WERI-Rb-1 (cell line): ENCODE measurements around the gene PLEKHH1.

Experiments
- DNase-seq: peaks from one replicate; pipeline ENCODE4 v3.0.0-alpha.2; 2020
- H3K27ac ChIP-seq: fragments of 250-450 bp; sonication (Bioruptor Pico); 2 replicates; pipeline ENCODE4 v1.5.1; 2020; ENCODE audit warnings: mild to moderate bottlenecking, moderate library complexity
- H3K27me3 ChIP-seq: fragments of 250-450 bp; sonication (Bioruptor Pico); 2 replicates; pipeline ENCODE4 v1.5.1; 2021; ENCODE audit warnings: mild to moderate bottlenecking, low read depth, moderate library complexity; ENCODE audit not compliant: insufficient read depth, severe bottlenecking
- H3K36me3 ChIP-seq: fragments of 250-450 bp; sonication (Bioruptor Pico); 2 replicates; pipeline ENCODE4 v1.5.1; 2020; ENCODE audit warnings: mild to moderate bottlenecking, moderate library complexity
- H3K4me3 ChIP-seq: 2 replicates; pipeline ENCODE4 v1.5.1; 2011; ENCODE audit warnings: low read depth, mild to moderate bottlenecking, control low read depth, low read length
- H3K9me3 ChIP-seq: fragments of 250-450 bp; sonication (Bioruptor Pico); 2 replicates; pipeline ENCODE4 v1.5.1; 2021; ENCODE audit warnings: mild to moderate bottlenecking, moderate library complexity; ENCODE audit not compliant: severe bottlenecking
- TF ChIP-seq, protein P1 (sequence below): IDR thresholded peaks from 2 replicates; pipeline ENCODE4 v1.5.1; 2011; ENCODE audit warnings: low read depth, mild to moderate bottlenecking, control low read depth, inconsistent platforms, low read length

Gene PLEKHH1

DNA sequence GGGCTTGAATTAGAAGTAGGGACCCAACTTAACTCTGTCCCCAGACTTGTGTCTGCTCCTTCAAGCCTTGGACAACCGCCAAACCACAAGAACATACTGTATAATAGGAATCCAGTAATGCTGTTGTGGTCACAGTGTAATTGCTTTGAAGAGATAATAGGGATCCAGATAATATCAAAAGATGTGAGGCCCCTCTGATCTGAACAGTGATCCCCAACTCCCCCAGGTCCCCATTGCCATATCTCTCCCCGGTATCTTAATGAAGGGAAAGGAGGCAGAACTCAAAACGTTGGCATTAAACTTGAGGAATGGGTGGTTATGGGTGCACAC lies 8.5 kb upstream of the PLEKHH1 start:
- Histone ChIP-seq H3K36me3 (no peaks in the 10 kb centered on the region), H3K27ac (no peak overlapping the region), H3K4me3 (no peak overlapping the region), H3K27me3 (no peaks in the 10 kb centered on the region), H3K9me3 (no peaks in the 10 kb centered on the region)
- no peak for DNase-seq
- TF ChIP-seq, protein P1, sequence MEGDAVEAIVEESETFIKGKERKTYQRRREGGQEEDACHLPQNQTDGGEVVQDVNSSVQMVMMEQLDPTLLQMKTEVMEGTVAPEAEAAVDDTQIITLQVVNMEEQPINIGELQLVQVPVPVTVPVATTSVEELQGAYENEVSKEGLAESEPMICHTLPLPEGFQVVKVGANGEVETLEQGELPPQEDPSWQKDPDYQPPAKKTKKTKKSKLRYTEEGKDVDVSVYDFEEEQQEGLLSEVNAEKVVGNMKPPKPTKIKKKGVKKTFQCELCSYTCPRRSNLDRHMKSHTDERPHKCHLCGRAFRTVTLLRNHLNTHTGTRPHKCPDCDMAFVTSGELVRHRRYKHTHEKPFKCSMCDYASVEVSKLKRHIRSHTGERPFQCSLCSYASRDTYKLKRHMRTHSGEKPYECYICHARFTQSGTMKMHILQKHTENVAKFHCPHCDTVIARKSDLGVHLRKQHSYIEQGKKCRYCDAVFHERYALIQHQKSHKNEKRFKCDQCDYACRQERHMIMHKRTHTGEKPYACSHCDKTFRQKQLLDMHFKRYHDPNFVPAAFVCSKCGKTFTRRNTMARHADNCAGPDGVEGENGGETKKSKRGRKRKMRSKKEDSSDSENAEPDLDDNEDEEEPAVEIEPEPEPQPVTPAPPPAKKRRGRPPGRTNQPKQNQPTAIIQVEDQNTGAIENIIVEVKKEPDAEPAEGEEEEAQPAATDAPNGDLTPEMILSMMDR = no peak

DNA sequence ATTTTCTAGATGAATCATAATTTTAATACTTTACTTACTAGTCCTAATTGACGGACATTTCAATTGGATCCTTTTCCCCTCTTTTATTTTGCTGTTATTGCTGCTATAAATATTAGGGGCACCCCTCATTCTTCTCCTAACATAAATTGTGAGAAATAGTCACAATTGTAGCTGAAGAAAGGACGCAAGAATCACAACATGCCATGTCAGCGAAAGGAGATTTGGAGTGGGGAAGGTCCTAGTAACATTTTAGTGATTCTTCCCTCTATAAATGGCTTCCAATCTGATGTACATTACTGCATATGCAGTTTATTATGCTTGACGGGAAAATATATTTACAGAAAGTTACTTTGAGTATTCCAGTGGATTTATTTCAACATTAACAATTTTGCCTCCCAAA lies 7.7 kb upstream of the PLEKHH1 start:
- Histone ChIP-seq H3K36me3 (no peaks in the 10 kb centered on the region), H3K4me3 (no peak overlapping the region), H3K27ac (no peak overlapping the region), H3K9me3 (no peaks in the 10 kb centered on the region), H3K27me3 (no peaks in the 10 kb centered on the region)
- no peak for DNase-seq
- TF ChIP-seq, protein P1 = no peak

DNA sequence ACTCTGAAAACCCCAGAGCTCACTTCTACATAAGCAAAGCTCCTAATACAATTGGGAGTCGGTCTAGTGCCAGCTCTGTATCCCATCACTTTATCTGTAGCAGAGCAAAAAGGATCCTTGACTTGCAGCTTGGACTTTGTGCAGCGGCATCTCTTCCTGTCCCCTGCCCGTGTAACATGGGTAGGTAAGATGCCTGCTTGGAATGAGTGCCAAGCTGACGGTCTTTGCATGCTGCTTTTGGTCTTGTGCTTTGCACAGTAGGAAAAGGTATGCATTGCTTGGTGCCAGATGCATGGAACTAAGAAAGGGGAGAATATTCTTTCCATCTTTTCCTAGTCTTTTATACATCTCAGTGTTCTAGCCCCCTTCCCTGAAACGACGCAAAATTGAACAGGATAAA lies 6.9 kb upstream of the PLEKHH1 start:
- H3K27me3 ChIP-seq = no peaks in the 10 kb centered on the region
- no peak overlapping the region for H3K27ac ChIP-seq

DNA sequence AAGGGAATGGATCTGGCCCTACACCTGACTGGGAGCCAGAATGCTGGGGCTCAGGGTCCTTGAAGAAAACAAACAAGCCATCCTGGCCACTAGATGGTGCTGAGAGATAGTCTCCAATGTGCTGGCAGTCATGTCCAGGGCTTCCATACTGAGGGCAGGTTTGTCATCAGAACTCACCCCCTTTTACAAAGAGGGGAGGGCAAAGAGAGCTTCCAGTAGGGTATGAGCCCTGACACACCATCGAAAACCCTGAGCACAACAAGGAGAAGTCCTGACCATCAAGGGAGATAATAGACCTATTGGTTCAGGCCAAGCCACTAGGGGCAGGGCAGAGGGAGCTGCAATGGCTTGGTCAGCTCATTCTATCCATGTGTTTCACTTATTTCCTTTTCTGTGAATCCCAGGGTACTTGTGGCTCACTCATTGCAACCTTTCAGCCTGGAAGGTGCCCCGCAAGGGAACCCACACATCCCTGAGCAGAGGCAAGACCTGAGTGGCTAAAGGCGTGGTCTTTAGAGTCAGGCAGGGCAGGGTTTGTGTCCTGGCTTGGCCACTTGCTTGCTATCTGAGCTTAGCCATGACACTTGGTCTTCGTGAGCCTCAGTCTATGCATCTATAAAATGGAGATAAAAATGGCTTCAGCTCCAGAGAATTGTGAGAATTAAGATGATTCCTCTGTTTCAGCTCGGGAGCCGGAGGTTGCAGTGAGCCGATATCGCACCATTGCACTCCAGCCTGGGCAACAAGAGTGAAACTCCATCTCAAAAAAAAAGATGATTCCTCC lies 6.2 kb upstream of the PLEKHH1 start:
- Histone ChIP-seq H3K27ac (no peak overlapping the region), H3K36me3 (no peaks in the 10 kb centered on the region), H3K9me3 (no peaks in the 10 kb centered on the region), H3K27me3 (no peaks in the 10 kb centered on the region), H3K4me3 (no peak overlapping the region)
- TF ChIP-seq, protein P1 = peak; percentile 65
- DNase-seq = peak; percentile 61

More for the DNA sequence above, 6.9 kb upstream of the PLEKHH1 start:
- Histone ChIP-seq H3K4me3 (no peak overlapping the region), H3K36me3 (no peaks in the 10 kb centered on the region), H3K9me3 (no peaks in the 10 kb centered on the region)
- no peak for DNase-seq
- TF ChIP-seq, protein P1 = no peak

DNA sequence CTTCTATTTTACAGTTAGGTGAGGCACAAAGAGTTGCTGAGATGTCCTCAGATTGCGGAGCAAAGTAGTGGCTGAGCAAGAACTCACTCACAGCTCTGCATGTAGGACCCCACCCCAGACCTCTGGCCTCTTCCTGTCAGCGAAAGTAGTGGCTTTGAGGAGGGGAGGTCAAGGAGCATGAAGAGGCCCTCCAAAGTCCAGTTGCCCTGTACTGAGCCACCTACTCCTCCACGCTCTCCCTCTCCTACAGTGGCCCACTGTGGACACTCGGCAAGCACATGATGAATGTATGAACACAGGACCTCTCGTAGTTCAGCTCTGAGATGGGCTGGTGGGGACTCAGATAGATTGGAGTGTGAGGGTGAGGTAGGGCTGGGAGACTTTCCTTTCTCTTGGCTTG lies 5.3 kb upstream of the PLEKHH1 start:
- no peak overlapping the region for H3K27ac ChIP-seq
- no peak overlapping the region for H3K4me3 ChIP-seq
- TF ChIP-seq, protein P1 = no peak
- H3K27me3 ChIP-seq = peaks cover 6% of the 10 kb centered on the region
- no peaks in the 10 kb centered on the region for H3K36me3 ChIP-seq
- no peak for DNase-seq
- H3K9me3 ChIP-seq = no peaks in the 10 kb centered on the region

DNA sequence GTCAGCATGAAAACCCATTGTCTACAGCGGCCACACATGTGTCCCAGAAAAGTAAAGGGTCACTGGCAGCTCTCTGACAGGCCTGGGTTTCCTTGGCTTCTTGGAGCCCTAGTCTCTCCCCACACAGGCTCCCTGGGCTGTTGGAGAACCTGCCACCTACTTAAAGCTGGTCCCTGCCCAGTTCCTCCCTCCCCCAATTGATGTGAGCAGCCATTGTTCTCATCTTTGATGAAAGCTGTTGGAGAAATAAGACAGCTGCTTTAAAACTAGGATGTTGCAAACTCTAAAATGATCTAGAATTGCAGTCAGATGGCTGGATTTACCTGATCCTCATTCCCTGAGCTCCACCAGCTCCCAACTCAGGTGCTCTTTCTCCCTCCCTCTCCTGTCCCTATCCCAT lies 4.8 kb upstream of the PLEKHH1 start:
- no peak overlapping the region for H3K4me3 ChIP-seq
- H3K27ac ChIP-seq = no peak overlapping the region
- H3K9me3 ChIP-seq = no peaks in the 10 kb centered on the region
- no peaks in the 10 kb centered on the region for H3K36me3 ChIP-seq
- peaks cover 7% of the 10 kb centered on the region for H3K27me3 ChIP-seq
- DNase-seq = no peak
- TF ChIP-seq, protein P1 = no peak
